Gastroesophageal sphincter (tissue), 3 donors: ENCODE data around the gene RFTN1.

Source experiments
- EP300 ChIP-seq: sonication (generic); formaldehyde crosslinking; IDR thresholded peaks from one replicate; pipeline ENCODE4 v1.6.1; 2017; ENCODE audit warnings: antibody characterized with exemption, mild to moderate bottlenecking
- TF ChIP-seq, protein P1 (sequence below), 4 experiments: fragments of 200-600 bp in 2 of 4; fragments of 450-650 bp in 2 of 4; sonication (generic) in 1 of 4; IDR thresholded peaks; one replicate each; pipeline ENCODE4 v1.5.1; 2017 to 2019; ENCODE audit warnings: antibody characterized with exemption in 4 of 4, mild to moderate bottlenecking in 2 of 4, moderate library complexity in 2 of 4

- TF ChIP-seq, protein P1, sequence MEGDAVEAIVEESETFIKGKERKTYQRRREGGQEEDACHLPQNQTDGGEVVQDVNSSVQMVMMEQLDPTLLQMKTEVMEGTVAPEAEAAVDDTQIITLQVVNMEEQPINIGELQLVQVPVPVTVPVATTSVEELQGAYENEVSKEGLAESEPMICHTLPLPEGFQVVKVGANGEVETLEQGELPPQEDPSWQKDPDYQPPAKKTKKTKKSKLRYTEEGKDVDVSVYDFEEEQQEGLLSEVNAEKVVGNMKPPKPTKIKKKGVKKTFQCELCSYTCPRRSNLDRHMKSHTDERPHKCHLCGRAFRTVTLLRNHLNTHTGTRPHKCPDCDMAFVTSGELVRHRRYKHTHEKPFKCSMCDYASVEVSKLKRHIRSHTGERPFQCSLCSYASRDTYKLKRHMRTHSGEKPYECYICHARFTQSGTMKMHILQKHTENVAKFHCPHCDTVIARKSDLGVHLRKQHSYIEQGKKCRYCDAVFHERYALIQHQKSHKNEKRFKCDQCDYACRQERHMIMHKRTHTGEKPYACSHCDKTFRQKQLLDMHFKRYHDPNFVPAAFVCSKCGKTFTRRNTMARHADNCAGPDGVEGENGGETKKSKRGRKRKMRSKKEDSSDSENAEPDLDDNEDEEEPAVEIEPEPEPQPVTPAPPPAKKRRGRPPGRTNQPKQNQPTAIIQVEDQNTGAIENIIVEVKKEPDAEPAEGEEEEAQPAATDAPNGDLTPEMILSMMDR (IDR thresholded peaks at IDR 0.05), result no peak
- no peak for TF ChIP-seq EP300
These were observed 14.6 kb upstream of the RFTN1 start for GRCh38 chr3:16528106-16528505.
